ENCODE data around the gene HCRTR1. TPM values are rescaled to one million over a fixed set of nuclear protein-coding genes. Genes with fewer than 3 reads are reported as not detected.

Gene HCRTR1
- total RNA-seq, 4 donors from 2014 or later = 0.59 TPM; not detected in 3

DNA sequence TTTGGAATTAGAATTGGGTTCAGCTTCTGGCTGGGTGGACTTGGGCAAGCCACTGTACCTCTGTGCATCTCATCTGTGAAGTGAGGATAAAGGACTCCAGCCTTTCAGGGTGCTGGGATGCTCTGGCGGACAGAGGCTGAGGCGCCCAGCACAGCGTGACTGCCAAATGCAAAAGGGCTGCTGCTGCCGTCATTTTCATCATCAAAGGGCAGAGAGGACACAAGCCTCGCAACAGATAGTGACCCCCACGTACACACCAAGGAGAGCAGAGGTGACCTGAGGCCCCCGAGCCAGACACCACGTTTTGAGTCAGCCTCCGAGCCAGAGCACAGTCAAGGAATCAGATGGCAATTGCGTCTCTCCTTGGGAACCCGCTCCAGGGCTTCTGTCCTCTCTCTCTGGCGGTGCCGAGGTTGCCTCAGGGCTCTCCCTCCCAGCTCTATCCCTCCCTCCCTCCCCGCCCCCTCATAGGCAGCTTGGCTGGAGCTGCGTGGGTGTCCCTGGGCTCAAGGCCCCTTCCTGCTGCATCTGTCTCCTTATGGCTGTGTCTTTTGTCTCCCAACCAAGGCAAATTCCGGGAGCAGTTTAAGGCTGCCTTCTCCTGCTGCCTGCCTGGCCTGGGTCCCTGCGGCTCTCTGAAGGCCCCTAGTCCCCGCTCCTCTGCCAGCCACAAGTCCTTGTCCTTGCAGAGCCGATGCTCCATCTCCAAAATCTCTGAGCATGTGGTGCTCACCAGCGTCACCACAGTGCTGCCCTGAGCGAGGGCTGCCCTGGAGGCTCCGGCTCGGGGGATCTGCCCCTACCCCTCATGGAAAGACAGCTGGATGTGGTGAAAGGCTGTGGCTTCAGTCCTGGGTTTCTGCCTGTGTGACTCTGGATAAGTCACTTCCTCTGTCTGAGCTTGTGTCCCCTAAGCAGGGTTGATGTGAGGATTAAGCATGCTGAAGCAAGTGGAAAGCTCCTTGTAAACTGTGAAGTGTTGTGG lies 9.0 kb downstream of the HCRTR1 start:
- peaks cover 0 to 24% of the 10 kb centered on the region in 2 donors for H3K36me3 ChIP-seq
- peak; percentile 49 to 81 for DNase-seq
- no peaks in the 10 kb centered on the region for H3K9me3 ChIP-seq
- peak overlapping the region; percentile 89 to 99 (median 97) for H3K27ac ChIP-seq
- TF ChIP-seq POLR2A (IDR thresholded peaks at IDR 0.05) = peak in 1 of 2 donors; percentile 8
- TF ChIP-seq, protein P1, sequence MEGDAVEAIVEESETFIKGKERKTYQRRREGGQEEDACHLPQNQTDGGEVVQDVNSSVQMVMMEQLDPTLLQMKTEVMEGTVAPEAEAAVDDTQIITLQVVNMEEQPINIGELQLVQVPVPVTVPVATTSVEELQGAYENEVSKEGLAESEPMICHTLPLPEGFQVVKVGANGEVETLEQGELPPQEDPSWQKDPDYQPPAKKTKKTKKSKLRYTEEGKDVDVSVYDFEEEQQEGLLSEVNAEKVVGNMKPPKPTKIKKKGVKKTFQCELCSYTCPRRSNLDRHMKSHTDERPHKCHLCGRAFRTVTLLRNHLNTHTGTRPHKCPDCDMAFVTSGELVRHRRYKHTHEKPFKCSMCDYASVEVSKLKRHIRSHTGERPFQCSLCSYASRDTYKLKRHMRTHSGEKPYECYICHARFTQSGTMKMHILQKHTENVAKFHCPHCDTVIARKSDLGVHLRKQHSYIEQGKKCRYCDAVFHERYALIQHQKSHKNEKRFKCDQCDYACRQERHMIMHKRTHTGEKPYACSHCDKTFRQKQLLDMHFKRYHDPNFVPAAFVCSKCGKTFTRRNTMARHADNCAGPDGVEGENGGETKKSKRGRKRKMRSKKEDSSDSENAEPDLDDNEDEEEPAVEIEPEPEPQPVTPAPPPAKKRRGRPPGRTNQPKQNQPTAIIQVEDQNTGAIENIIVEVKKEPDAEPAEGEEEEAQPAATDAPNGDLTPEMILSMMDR (IDR thresholded peaks at IDR 0.05 in 4 of 5, conservative IDR thresholded peaks at IDR 0.05 in 1 of 5) = no peak
- in situ Hi-C loops (cut with MboI; ENCODE audit: low sequenced_read_pairs in 4 of 4) (no loop called here), intact Hi-C loops (cut with DNase I; ENCODE audit: low total_unique reads) (loop anchor here (1.0 to 2.0 kb wide), 4 partner anchors 13 to 1100 kb away; partner anchors contain the start of gene FABP3)
- no peaks in the 10 kb centered on the region for H3K27me3 ChIP-seq
- H3K4me3 ChIP-seq = no peak overlapping the region
- ATAC-seq = peak; percentile 35 to 42
- peaks cover 39 to 47% of the 10 kb centered on the region in 2 donors for H3K4me1 ChIP-seq

DNA sequence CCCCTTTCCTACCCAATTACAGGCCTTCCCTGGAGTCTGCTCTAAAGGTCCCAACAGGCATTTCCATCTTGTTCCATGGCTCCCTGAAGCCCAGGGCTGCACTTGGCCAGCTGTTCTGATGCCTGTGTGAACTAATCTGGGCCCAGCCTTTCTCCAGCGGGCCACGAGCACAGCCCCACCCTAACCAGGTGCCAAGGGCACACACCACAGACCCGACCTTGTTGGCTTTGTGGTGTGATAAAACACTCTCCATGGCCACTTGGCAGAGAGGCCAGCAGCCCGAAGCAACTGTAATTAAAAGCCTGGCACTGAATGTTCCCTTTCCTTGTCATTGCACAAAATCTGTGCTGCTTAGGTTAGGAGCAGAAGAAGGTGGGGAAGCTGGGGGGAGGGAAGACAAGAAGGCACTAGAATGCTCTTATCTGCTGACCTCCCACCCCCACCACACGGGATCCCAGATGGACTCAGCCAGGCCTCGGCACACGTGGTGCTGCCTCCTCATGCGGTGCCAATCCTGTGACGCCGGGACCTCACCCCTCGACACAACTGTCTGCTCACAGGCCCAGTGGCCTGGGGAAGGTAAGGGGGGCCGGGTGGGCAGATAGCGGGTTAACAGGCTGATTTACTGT lies 9.9 kb downstream of the HCRTR1 start:
- ATAC-seq (peak; percentile 72 to 83), DNase-seq (peak; percentile 93 to 97)
- intact Hi-C loops (cut with DNase I; ENCODE audit: low total_unique reads) = loop anchor here (1.0 to 2.0 kb wide), 4 partner anchors 12 to 1101 kb away; partner anchors contain the start of gene FABP3
- Histone ChIP-seq H3K4me3 (peak overlapping the region; percentile 8 to 27 (median 18)), H3K36me3 (peaks cover 0 to 30% of the 10 kb centered on the region in 2 donors), H3K4me1 (peaks cover 47 to 49% of the 10 kb centered on the region in 2 donors), H3K9me3 (no peaks in the 10 kb centered on the region), H3K27me3 (no peaks in the 10 kb centered on the region), H3K27ac (peak overlapping the region; percentile 89 to 99 (median 97))
- peak; percentile 60 to 68 for TF ChIP-seq POLR2A (IDR thresholded peaks at IDR 0.05)
- TF ChIP-seq, protein P1 (IDR thresholded peaks at IDR 0.05 in 4 of 5, conservative IDR thresholded peaks at IDR 0.05 in 1 of 5) = peak in 1 of 5 experiments; percentile 20
- in situ Hi-C loops (cut with MboI; ENCODE audit: low sequenced_read_pairs in 4 of 4) = no loop called here

DNA sequence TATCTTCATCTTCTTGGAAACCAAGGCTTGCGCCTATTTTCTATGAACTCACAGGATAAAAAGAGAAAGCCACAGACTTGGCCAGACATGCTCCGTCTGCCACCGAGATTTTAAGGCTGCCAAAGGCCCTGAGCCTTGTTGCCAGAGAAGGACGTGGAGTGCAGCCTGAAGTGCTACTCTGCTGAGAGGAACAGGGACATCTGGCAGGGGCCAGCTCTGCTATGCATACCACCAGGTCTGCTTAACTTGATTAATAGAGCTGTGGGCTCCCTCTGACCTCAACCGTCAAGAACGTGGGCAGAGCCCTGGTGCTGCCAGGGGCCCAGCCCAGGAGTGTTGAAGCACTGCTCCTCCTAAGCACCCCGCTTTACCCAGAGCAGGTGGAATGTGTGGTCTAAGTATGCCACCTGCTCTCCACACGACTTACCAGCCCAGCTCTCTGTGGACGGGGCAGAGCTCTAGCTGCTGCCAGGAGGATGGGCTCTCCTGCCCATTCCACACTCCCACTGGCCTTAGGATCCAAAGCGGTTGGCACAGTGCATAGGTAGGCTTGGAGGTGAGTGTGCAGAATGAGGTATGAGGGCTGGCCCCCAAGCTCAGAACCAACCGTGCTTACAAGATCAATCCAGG lies 10.6 kb downstream of the HCRTR1 start:
- Histone ChIP-seq H3K4me1 (peaks cover 53% of the 10 kb centered on the region in 2 donors), H3K27ac (peak overlapping the region; percentile 89 to 99 (median 97)), H3K4me3 (peak overlapping the region; percentile 8 to 27 (median 18)), H3K9me3 (no peaks in the 10 kb centered on the region), H3K36me3 (peaks cover 0 to 34% of the 10 kb centered on the region in 2 donors), H3K27me3 (no peaks in the 10 kb centered on the region)
- ATAC-seq (peak; percentile 63 to 64), DNase-seq (peak; percentile 67 to 86)
- intact Hi-C loops (cut with DNase I; ENCODE audit: low total_unique reads) = loop anchor here (1.0 to 2.0 kb wide), 4 partner anchors 11 to 1101 kb away; partner anchors contain the start of gene FABP3
- in situ Hi-C loops (cut with MboI; ENCODE audit: low sequenced_read_pairs in 4 of 4) = no loop called here
- TF ChIP-seq, protein P1 (IDR thresholded peaks at IDR 0.05 in 4 of 5, conservative IDR thresholded peaks at IDR 0.05 in 1 of 5) = no peak
- peak; percentile 45 to 51 for TF ChIP-seq POLR2A (IDR thresholded peaks at IDR 0.05)

DNA sequence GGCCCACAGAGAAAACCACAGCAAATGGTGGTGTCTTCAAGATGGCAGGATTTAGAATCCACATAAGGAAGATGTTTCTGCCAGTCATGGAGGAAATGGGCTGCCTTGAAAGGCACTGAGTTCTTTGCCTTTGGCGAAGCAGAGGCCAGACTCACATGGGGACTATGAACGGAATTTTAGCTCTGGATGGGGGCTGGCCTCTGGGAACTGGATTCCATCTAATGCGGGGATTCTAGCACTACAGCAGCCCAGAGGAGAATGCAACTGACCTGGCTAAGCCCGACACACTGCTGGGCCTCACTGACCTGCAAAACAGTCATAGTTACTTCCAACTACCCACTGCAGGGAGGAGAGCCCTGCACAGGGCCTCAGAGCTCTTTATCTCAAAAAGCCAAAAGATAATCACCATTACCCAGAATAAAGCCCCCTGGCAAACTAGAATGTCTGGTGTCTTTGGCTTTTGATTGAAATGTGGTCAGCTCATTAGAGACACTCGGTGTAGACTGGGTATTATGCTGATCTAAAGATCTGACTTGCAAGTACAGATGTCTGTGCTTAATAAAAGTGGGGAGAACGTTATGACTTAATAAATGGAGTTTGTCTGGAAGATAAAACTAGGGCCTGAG lies 11.6 kb downstream of the HCRTR1 start:
- no peaks in the 10 kb centered on the region for H3K27me3 ChIP-seq
- H3K4me1 ChIP-seq = peaks cover 59 to 61% of the 10 kb centered on the region in 2 donors
- H3K9me3 ChIP-seq = no peaks in the 10 kb centered on the region
- peak overlapping the region; percentile 89 to 99 (median 97) for H3K27ac ChIP-seq
- intact Hi-C loops (cut with DNase I; ENCODE audit: low total_unique reads) = no loop called here
- DNase-seq (no peak), ATAC-seq (no peak)
- H3K36me3 ChIP-seq = peaks cover 0 to 34% of the 10 kb centered on the region in 2 donors
- in situ Hi-C loops (cut with MboI; ENCODE audit: low sequenced_read_pairs in 4 of 4) = no loop called here
- TF ChIP-seq, protein P1 (IDR thresholded peaks at IDR 0.05 in 4 of 5, conservative IDR thresholded peaks at IDR 0.05 in 1 of 5) = no peak
- TF ChIP-seq POLR2A (IDR thresholded peaks at IDR 0.05) = no peak
- H3K4me3 ChIP-seq = no peak overlapping the region
